Endothelial cell of umbilical vein (primary cell): ENCODE results near the gene LARGE1. TPM values are rescaled to one million over a fixed set of nuclear protein-coding genes. Genes with fewer than 3 reads are reported as not detected.

Experiments
- BruUV-seq: library from RNA; stranded (reverse); fragments of 400-500 nt; replicated peaks from 2 replicates; lab custom pipeline; 2021; lab: Mats Ljungman, UMichigan
- CTCF ChIA-PET: fragments of 300-600, 350-600 bp; sonication (Branson Sonifier 250); formaldehyde crosslinking; loops from one replicate; lab custom pipeline; 2021; ENCODE audit warnings: antibody characterized with exemption, inconsistent platforms; lab: Charles Lee
- POLR2A ChIA-PET: fragments of 300-600, 350-600 bp; sonication (Branson Sonifier 250); formaldehyde crosslinking; loops from one replicate; lab custom pipeline; 2021; ENCODE audit warnings: antibody characterized with exemption, inconsistent platforms; lab: Charles Lee
- DNase-seq: peaks from one replicate; pipeline ENCODE4 v3.0.0-alpha.2; 2011; ENCODE audit warnings: low read depth, low spot score
- FAIRE-seq: peaks from 2 replicates; lab custom pipeline; 2011; peaks lifted over from hg19 to GRCh38; lab: Jason Lieb, UNC
- H2AFZ ChIP-seq: 2 replicates; pipeline ENCODE4 v1.6.0; 2012; ENCODE audit warnings: low read depth, low read length, control low read depth, inconsistent platforms
- H3K27ac ChIP-seq: 2 replicates; pipeline ENCODE4 v1.5.1; 2011; ENCODE audit warnings: low read depth, mild to moderate bottlenecking, control low read depth, low read length, moderate library complexity; ENCODE audit not compliant: insufficient read depth
- H3K27me3 ChIP-seq, 2 experiments: 2 replicates each; pipeline versions ENCODE4 v1.6.0 to v1.6.1; 2011; ENCODE audit warnings: low read length in 2 of 2, mixed read lengths in 1 of 2; ENCODE audit not compliant: control insufficient read depth in 2 of 2, insufficient read depth in 2 of 2
- H3K36me3 ChIP-seq, 2 experiments: 2 replicates in 1 of 2; 3 replicates in 1 of 2; pipeline ENCODE4 v1.5.1; 2011; ENCODE audit warnings: low read length in 2 of 2, mild to moderate bottlenecking in 1 of 2, moderate library complexity in 1 of 2; ENCODE audit not compliant: control insufficient read depth in 2 of 2, insufficient read depth in 2 of 2; ENCODE audit errors: extremely low read depth in 1 of 2
- H3K4me1 ChIP-seq: 3 replicates; pipeline ENCODE4 v1.5.1; 2011; ENCODE audit warnings: mild to moderate bottlenecking, low read length; ENCODE audit not compliant: control insufficient read depth, insufficient read depth; ENCODE audit errors: extremely low read depth
- H3K4me2 ChIP-seq: 2 replicates; pipeline ENCODE4 v1.6.1; 2011; ENCODE audit warnings: low read length, control low read depth, mixed read lengths; ENCODE audit not compliant: insufficient read depth
- H3K4me3 ChIP-seq, 3 experiments: fragments of 200-600 bp in 1 of 3; sonication (generic), shearing (Covaris generic) in 1 of 3; replicated peaks in 1 of 3; 2 replicates each; pipeline ENCODE4 v1.5.1; 2011 to 2016; ENCODE audit warnings: control low read depth in 3 of 3, low read length in 3 of 3, mild to moderate bottlenecking in 2 of 3, inconsistent platforms in 1 of 3, low read depth in 1 of 3, moderate library complexity in 1 of 3; ENCODE audit not compliant: insufficient read depth in 1 of 3
- H3K79me2 ChIP-seq: 2 replicates; pipeline ENCODE4 v1.6.0; 2012; ENCODE audit warnings: low read length, inconsistent platforms; ENCODE audit not compliant: control insufficient read depth, insufficient read depth
- H3K9ac ChIP-seq: replicated peaks from 2 replicates; pipeline ENCODE3; 2011; ENCODE audit warnings: low read length, control low read depth; ENCODE audit not compliant: insufficient read depth; ENCODE audit errors: extremely low read depth
- H3K9me1 ChIP-seq: replicated peaks from 3 replicates; pipeline ENCODE4 v1.6.0; 2011; ENCODE audit warnings: mild to moderate bottlenecking, low read length; ENCODE audit not compliant: control insufficient read depth, insufficient read depth; ENCODE audit errors: extremely low read depth
- H3K9me3 ChIP-seq: replicated peaks from 2 replicates; pipeline ENCODE4 v1.5.1; 2012; ENCODE audit warnings: low read length, inconsistent platforms; ENCODE audit not compliant: control insufficient read depth, insufficient read depth
- H4K20me1 ChIP-seq: replicated peaks from 2 replicates; pipeline ENCODE3; 2011; ENCODE audit warnings: mild to moderate bottlenecking, low read length; ENCODE audit not compliant: control insufficient read depth, insufficient read depth; ENCODE audit errors: extremely low read depth
- EZH2 ChIP-seq: IDR thresholded peaks from 2 replicates; pipeline ENCODE4 v1.6.1; 2012; ENCODE audit warnings: borderline replicate concordance, low read depth, mild to moderate bottlenecking, moderate library complexity, low read length, inconsistent platforms; ENCODE audit not compliant: severe bottlenecking
- FOS ChIP-seq: IDR thresholded peaks from 2 replicates; pipeline ENCODE4 v1.6.1; 2011; ENCODE audit warnings: mild to moderate bottlenecking, low read length, moderate library complexity, borderline replicate concordance; ENCODE audit not compliant: insufficient read depth
- GATA2 ChIP-seq: IDR thresholded peaks from 2 replicates; pipeline ENCODE4 v1.7.0; 2011; ENCODE audit warnings: low read depth, mild to moderate bottlenecking, moderate library complexity, mixed read lengths, low read length; ENCODE audit not compliant: insufficient read length, insufficient read depth
- MAX ChIP-seq: IDR thresholded peaks from 2 replicates; pipeline ENCODE4 v1.6.1; 2011; ENCODE audit not compliant: insufficient read depth, insufficient read length
- MYC ChIP-seq: IDR thresholded peaks from one replicate; pipeline ENCODE4 v1.6.1; 2011; ENCODE audit warnings: mild to moderate bottlenecking, low read depth, low read length
- POLR2AphosphoS5 ChIP-seq: IDR thresholded peaks from 2 replicates; pipeline ENCODE4 v1.6.1; 2012; ENCODE audit warnings: low read depth, mild to moderate bottlenecking, control low read depth, low read length, moderate library complexity; ENCODE audit not compliant: insufficient read depth
- dilution Hi-C: fragments of 300-500 bp; cut with MboI; formaldehyde crosslinking; loops from one replicate; pipeline ENCODE4 v1.15.0; 2019; ENCODE audit warnings: low sequenced_read_pairs; ENCODE audit not compliant: extremely low pct_ligation_motif_present
- intact Hi-C: fragments of 100-400 bp; cut with micrococcal nuclease; formaldehyde crosslinking; loops from one replicate; pipeline ENCODE4 v1.10.0; 2022
- polyA plus RNA-seq, 4 experiments: library from polyadenylated mRNA; depleted of rRNA in 3 of 4; stranded (reverse) in 3 of 4; unstranded in 1 of 4; fragments of >200 nt; gene quantifications; 2 replicates each; pipeline versions ENCODE4 v1.2.1 to v1.2.3, GENCODE V29; 2011 to 2012; ENCODE audit warnings: missing spikeins in 1 of 4
- total RNA-seq: library from RNA; stranded (reverse); gene quantifications from 2 replicates; pipeline ENCODE4 v1.2.3, GENCODE V29; 2021

Gene LARGE1
- total and polyA plus RNA-seq, 2 donors (not counting 3 experiments of a cell fraction or from before 2014, with no cell fraction given) = 0.95 to 4.4 TPM

DNA sequence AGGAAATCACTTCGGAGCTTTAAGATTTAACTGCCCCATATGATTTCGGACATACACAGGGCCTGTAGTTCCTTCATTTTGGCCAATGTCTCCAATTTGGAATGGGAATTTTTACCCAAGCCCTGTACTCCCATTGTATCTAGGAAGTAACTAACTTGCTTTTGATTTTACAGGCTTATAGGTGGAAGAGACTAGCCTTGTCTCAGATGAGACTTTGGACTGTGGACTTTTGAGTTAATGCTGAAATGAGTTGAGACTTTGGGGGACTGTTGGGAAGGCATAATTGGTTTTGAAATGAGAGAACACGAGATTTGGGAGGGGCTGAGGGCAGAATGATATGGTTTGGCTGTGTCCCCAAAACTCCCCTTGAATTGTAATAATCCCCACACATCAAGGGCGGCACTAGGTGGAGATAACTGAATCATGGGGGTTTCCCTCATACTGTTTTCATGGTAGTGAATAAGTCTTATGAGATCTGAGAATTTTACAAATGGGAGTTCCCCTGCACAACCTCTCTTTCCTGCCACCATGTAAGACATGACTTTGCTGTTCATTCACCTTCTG, 130.5 kb downstream of the LARGE1 start:
- no peaks in the 10 kb centered on the region for H3K27me3 ChIP-seq
- no peak overlapping the region for H3K4me2 ChIP-seq
- dilution Hi-C loops = no loop called here
- no peak overlapping the region for H3K9ac ChIP-seq
- FAIRE-seq (no peak), DNase-seq (no peak)
- H3K4me3 ChIP-seq = no peak overlapping the region
- H3K9me1 ChIP-seq = no peaks in the 10 kb centered on the region
- ChIA-PET CTCF (no interaction called here), POLR2A (no interaction called here)
- no peaks in the 10 kb centered on the region for H3K79me2 ChIP-seq
- no peak for TF ChIP-seq POLR2AphosphoS5
- H3K27ac ChIP-seq = no peak overlapping the region
- intact Hi-C loops = no loop called here
- H2AFZ ChIP-seq = no peak overlapping the region
- no peaks in the 10 kb centered on the region for H3K9me3 ChIP-seq
- no TSS peak for BruUV-seq
- no peaks in the 10 kb centered on the region for H3K4me1 ChIP-seq
- H3K36me3 ChIP-seq = no peaks in the 10 kb centered on the region
- no peaks in the 10 kb centered on the region for H4K20me1 ChIP-seq

- Histone ChIP-seq H3K27ac (no peak overlapping the region), H3K4me1 (no peaks in the 10 kb centered on the region), H3K9me1 (no peaks in the 10 kb centered on the region), H3K79me2 (no peaks in the 10 kb centered on the region), H3K9me3 (no peaks in the 10 kb centered on the region), H3K27me3 (no peaks in the 10 kb centered on the region), H4K20me1 (no peaks in the 10 kb centered on the region), H3K4me2 (no peak overlapping the region), H3K36me3 (no peaks in the 10 kb centered on the region), H3K9ac (no peak overlapping the region), H2AFZ (no peak overlapping the region), H3K4me3 (no peak overlapping the region)
- dilution Hi-C loops (no loop called here), intact Hi-C loops (no loop called here)
- FAIRE-seq = no peak
- no TSS peak for BruUV-seq
- TF ChIP-seq MYC (no peak), FOS (no peak), EZH2 (no peak), POLR2AphosphoS5 (no peak), GATA2 (no peak), MAX (no peak)
- ChIA-PET POLR2A (no interaction called here), CTCF (no interaction called here)
- DNase-seq = no peak
Measured at GRCh38 chr22:33788927-33789326, 131.3 kb downstream of the LARGE1 start.
